HPDE6-E6E7 (cell line): ENCODE results near the gene PRKCE.
"Not testable (repeated sequence)": the region's sequence is repeated elsewhere in the genome, so short reads cannot be mapped to it uniquely, and the experiment has no call there.

Experiments used
- DNase-seq: peaks from one replicate; pipeline ENCODE4 v3.0.0; 2011; ENCODE audit warnings: missing footprints; ENCODE audit errors: extremely low spot score

Gene PRKCE

GRCh38 chr2:46184794-46185583, 533.5 kb downstream of the PRKCE start:
- DNase-seq = no peak

- DNase-seq = no peak
Observed at GRCh38 chr2:46187112-46187618, 535.7 kb downstream of the PRKCE start.

GRCh38 chr2:46188041-46188716, 536.7 kb downstream of the PRKCE start:
- no peak for DNase-seq

- no peak for DNase-seq
Observed at GRCh38 chr2:46193356-46193755, 541.9 kb downstream of the PRKCE start.

GRCh38 chr2:46193855-46194254, 542.4 kb downstream of the PRKCE start:
- no peak for DNase-seq

- no peak for DNase-seq
Observed at GRCh38 chr2:46194856-46195255, 543.4 kb downstream of the PRKCE start.

- no peak for DNase-seq
Observed at GRCh38 chr2:46195819-46196218, 544.3 kb downstream of the PRKCE start.

GRCh38 chr2:46196871-46197462, 545.5 kb downstream of the PRKCE start:
- no peak for DNase-seq

GRCh38 chr2:46197672-46198071, 546.2 kb downstream of the PRKCE start:
- DNase-seq = no peak

- peak; percentile 26 for DNase-seq
Observed at GRCh38 chr2:46198164-46198883, 546.8 kb downstream of the PRKCE start.

GRCh38 chr2:46198966-46199365, 547.5 kb downstream of the PRKCE start:
- no peak for DNase-seq

GRCh38 chr2:46200100-46200690, 548.7 kb downstream of the PRKCE start:
- DNase-seq = no peak

GRCh38 chr2:46200861-46201605, 549.6 kb downstream of the PRKCE start:
- DNase-seq = no peak

GRCh38 chr2:46202453-46202852, 551.0 kb downstream of the PRKCE start:
- no peak for DNase-seq

GRCh38 chr2:46202987-46203386, 551.5 kb downstream of the PRKCE start:
- no peak for DNase-seq

- DNase-seq = not testable (repeated sequence)
Observed at GRCh38 chr2:46203636-46204035, 552.2 kb downstream of the PRKCE start.

- DNase-seq = no peak
Observed at GRCh38 chr2:46207591-46207990, 556.1 kb downstream of the PRKCE start.

- DNase-seq = no peak
Observed at GRCh38 chr2:46208766-46209165, 557.3 kb downstream of the PRKCE start.

GRCh38 chr2:46210063-46210462, 558.6 kb downstream of the PRKCE start:
- DNase-seq = no peak

GRCh38 chr2:46211461-46211860, 560.0 kb downstream of the PRKCE start:
- no peak for DNase-seq

GRCh38 chr2:46213906-46214305, 562.4 kb downstream of the PRKCE start:
- DNase-seq = no peak
